Upper lobe of right lung (tissue), 1 donor: Measurements from ENCODE around the gene NIPAL1. TPM values are rescaled to one million over a fixed set of nuclear protein-coding genes. Genes with fewer than 3 reads are reported as not detected.

Experiments used
- ATAC-seq: fragments of 200-7000 bp; cut with Tn5 transposase; one replicate; pipeline ENCODE4 v1.9.1; 2020; ENCODE audit warnings: mild to moderate bottlenecking, moderate library complexity
- DNase-seq: peaks from one replicate; pipeline ENCODE4 v3.0.0-alpha.2; 2020
- H3K27ac ChIP-seq: fragments of 200-600 bp; one replicate; pipeline ENCODE4 v1.8.0; 2022
- H3K27me3 ChIP-seq: fragments of 200-600 bp; one replicate; pipeline ENCODE4 v1.8.0; 2022; ENCODE audit warnings: mild to moderate bottlenecking
- H3K36me3 ChIP-seq: fragments of 200-600 bp; one replicate; pipeline ENCODE4 v1.8.0; 2022
- H3K4me1 ChIP-seq: fragments of 200-600 bp; one replicate; pipeline ENCODE4 v1.8.0; 2022
- H3K4me3 ChIP-seq: fragments of 200-600 bp; one replicate; pipeline ENCODE4 v1.8.0; 2022; ENCODE audit warnings: mild to moderate bottlenecking
- H3K9me3 ChIP-seq: fragments of 200-600 bp; one replicate; pipeline ENCODE4 v1.8.0; 2022
- intact Hi-C: fragments of 100-400 bp; cut with DNase I; formaldehyde crosslinking; loops from one replicate; pipeline ENCODE4 v1.11.0; 2022
- total RNA-seq: library from RNA; stranded (reverse); fragmentation: NEBNext Ultra II Directional; extraction: Animal tissue kit (Norgen Biotek cat#: 25700); gene quantifications from one replicate; pipeline ENCODE4 v1.2.1, GENCODE V29; 2021
- TF ChIP-seq, protein P1 (sequence below): fragments of 200-600 bp; IDR thresholded peaks from one replicate; pipeline ENCODE4 v1.8.0; 2022; ENCODE audit warnings: antibody characterized with exemption
- donor health status: DM: no; HTN: yes; CAD: no; lungs with severe emphysema.

Gene NIPAL1
- total RNA-seq, 1 donor from 2014 or later, result 2.0 TPM

DNA sequence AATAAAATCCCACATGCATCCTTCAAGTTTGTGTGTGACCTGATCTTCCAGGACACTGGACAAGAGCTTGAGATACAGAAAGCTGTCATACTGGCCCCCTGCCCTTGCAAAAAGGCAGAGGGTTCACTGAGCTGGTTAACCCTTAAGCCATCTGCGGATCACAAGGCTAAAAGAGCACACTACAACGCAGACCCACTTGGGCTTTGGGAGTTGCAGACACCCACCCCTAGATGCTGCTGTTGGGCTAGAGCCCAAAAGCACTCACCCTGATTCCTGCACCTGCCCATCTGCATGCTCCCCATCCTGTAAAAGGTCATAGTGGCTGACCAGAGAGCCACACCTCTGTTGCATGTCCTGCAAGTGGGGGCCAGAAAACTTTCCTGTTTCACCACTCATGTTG is 66.4 kb downstream of the NIPAL1 start:
- intact Hi-C loops, result loop anchor here (10.0 kb wide), 1 partner anchor 78 kb away; no protein-coding TSS in a partner anchor

DNA sequence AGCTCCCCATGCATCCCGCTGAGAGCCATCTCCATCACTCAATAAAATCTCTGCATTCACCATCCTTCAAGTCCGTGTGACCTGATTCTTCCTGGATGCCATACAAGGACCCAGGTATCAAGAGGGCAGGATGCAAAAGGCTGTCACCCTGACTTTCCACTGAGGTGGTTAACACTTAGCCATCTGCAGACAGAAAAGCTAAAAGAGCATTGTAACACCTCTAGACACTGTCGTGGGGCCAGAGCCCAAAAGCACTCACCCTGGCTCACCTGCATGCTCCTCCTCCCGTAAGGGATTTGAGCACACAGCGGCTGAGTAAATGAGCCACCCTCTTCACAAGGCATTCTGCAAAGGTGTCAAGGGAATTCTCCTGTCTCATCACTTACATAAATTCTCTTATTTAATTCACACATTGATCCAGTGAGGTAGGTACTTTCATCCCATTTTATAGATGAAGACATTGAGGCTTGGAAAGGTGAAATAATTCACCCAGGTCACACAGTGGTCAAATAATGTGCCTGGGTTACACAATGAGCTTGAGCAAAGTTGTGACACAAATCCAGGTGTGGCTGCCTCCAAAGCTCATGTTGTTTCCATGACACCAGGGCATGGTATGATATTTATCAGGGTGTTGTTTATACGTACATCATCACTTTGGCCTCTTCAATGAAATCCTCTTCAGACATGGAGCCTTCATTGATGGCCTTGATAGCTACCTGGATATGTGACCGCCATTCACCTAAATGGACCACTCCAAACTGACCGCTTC is 69.4 kb downstream of the NIPAL1 start:
- TF ChIP-seq, protein P1, sequence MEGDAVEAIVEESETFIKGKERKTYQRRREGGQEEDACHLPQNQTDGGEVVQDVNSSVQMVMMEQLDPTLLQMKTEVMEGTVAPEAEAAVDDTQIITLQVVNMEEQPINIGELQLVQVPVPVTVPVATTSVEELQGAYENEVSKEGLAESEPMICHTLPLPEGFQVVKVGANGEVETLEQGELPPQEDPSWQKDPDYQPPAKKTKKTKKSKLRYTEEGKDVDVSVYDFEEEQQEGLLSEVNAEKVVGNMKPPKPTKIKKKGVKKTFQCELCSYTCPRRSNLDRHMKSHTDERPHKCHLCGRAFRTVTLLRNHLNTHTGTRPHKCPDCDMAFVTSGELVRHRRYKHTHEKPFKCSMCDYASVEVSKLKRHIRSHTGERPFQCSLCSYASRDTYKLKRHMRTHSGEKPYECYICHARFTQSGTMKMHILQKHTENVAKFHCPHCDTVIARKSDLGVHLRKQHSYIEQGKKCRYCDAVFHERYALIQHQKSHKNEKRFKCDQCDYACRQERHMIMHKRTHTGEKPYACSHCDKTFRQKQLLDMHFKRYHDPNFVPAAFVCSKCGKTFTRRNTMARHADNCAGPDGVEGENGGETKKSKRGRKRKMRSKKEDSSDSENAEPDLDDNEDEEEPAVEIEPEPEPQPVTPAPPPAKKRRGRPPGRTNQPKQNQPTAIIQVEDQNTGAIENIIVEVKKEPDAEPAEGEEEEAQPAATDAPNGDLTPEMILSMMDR, result no peak
- DNase-seq, result no peak

More for the DNA sequence above, 66.4 kb downstream of the NIPAL1 start:
- Histone ChIP-seq H3K36me3 (no peaks in the 10 kb centered on the region), H3K4me3 (no peak overlapping the region), H3K27ac (no peak overlapping the region), H3K9me3 (no peaks in the 10 kb centered on the region), H3K27me3 (no peaks in the 10 kb centered on the region), H3K4me1 (no peaks in the 10 kb centered on the region)
- ATAC-seq, result no peak
- TF ChIP-seq, protein P1, result no peak
- DNase-seq, result no peak

More for the DNA sequence above, 69.4 kb downstream of the NIPAL1 start:
- Histone ChIP-seq H3K4me1 (no peaks in the 10 kb centered on the region), H3K36me3 (no peaks in the 10 kb centered on the region), H3K27me3 (no peaks in the 10 kb centered on the region), H3K27ac (no peak overlapping the region), H3K9me3 (no peaks in the 10 kb centered on the region), H3K4me3 (no peak overlapping the region)
- intact Hi-C loops, result loop anchor here (10.0 kb wide), 1 partner anchor 81 kb away; no protein-coding TSS in a partner anchor
- ATAC-seq, result no peak

Other genes starting within 250 kb of the NIPAL1 start
- 3.7 TPM for gene CORIN, start 178.7 kb upstream of the NIPAL1 start, total RNA-seq
- gene NFXL1, start 102.2 kb upstream of the NIPAL1 start, total RNA-seq, result 11.7 TPM
- not detected for gene CNGA1, start 91 bp upstream of the NIPAL1 start, total RNA-seq
- 4.4 TPM for gene TXK, start 117.5 kb downstream of the NIPAL1 start, total RNA-seq